Mucosa of descending colon (tissue), 3 donors: ENCODE results near the gene ZFAND3. TPM values are rescaled to one million over a fixed set of nuclear protein-coding genes. Genes with fewer than 3 reads are reported as not detected.

Experiments used
- ATAC-seq: fragments of 200-7000 bp; cut with Tn5 transposase; one replicate; pipeline ENCODE4 v1.9.1; 2020; ENCODE audit warnings: mild to moderate bottlenecking, moderate library complexity
- DNase-seq, 3 donors: peaks; one replicate each; pipeline ENCODE4 v3.0.0-alpha.2; 2020
- H3K36me3 ChIP-seq: fragments of 200-600 bp; one replicate; pipeline ENCODE4 v1.8.0; 2021; ENCODE audit warnings: low read depth, mild to moderate bottlenecking
- H3K4me1 ChIP-seq: fragments of 200-600 bp; one replicate; pipeline ENCODE4 v1.8.0; 2021; ENCODE audit warnings: low read depth, mild to moderate bottlenecking
- H3K4me3 ChIP-seq: fragments of 200-600 bp; one replicate; pipeline ENCODE4 v1.8.0; 2021; ENCODE audit warnings: mild to moderate bottlenecking
- H3K9me3 ChIP-seq: fragments of 200-600 bp; one replicate; pipeline ENCODE4 v1.8.0; 2021; ENCODE audit warnings: mild to moderate bottlenecking
- CTCF ChIP-seq: fragments of 200-600 bp; IDR thresholded peaks from one replicate; pipeline ENCODE4 v1.8.0; 2022; ENCODE audit warnings: antibody characterized with exemption, mild to moderate bottlenecking
- intact Hi-C, 2 donors: fragments of 100-400 bp; cut with DNase I in 1 of 2; cut with micrococcal nuclease in 1 of 2; formaldehyde crosslinking; loops; one replicate each; pipeline versions ENCODE4 v1.11.0 to v1.11.1; 2022; cut with DNase I, micrococcal nuclease
- total RNA-seq, 3 donors: library from RNA; stranded (reverse); fragmentation: NEBNext Ultra II Directional in 2 of 3; extraction: Animal tissue kit (Norgen Biotek cat#: 25700) in 2 of 3; gene quantifications; one replicate each; pipeline versions ENCODE4 v1.2.1 to v1.2.4, GENCODE V29; 2021 to 2023
- donor health status: DM: no; HTN: no; CAD: no; lungs with moderate emphysema.
- donor health status: DM: no; HTN: no; CAD: no.
- donor health status: DM: no; HTN: yes; CAD: no.

Gene ZFAND3
- total RNA-seq, 3 donors from 2014 or later: 63.9 to 84.0 (median 82.2) TPM

DNA sequence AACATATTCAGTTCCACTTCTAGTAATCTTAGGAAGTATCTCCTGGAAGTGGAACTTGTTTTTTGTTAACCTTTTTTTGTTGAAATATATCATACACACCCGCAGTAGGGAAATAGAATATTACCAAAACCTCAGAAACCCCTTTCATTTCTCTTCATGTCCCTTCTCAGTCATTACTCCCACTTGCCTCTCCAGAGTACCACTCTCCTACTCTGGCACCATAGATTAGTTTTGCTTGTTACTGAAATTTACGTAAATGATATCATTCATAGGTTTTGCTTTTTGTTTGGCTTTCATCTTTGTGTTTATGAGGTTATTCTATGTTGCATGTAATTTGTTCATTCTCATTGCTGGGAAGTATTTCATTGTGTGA, 52.8 kb downstream of the ZFAND3 start:
- no peak for DNase-seq
- no peak overlapping the region for H3K4me3 ChIP-seq
- no peaks in the 10 kb centered on the region for H3K36me3 ChIP-seq
- H3K9me3 ChIP-seq: no peaks in the 10 kb centered on the region
- peaks cover 7% of the 10 kb centered on the region for H3K4me1 ChIP-seq
- no peak for ATAC-seq
- no peak for TF ChIP-seq CTCF
- intact Hi-C loops: no loop called here

DNA sequence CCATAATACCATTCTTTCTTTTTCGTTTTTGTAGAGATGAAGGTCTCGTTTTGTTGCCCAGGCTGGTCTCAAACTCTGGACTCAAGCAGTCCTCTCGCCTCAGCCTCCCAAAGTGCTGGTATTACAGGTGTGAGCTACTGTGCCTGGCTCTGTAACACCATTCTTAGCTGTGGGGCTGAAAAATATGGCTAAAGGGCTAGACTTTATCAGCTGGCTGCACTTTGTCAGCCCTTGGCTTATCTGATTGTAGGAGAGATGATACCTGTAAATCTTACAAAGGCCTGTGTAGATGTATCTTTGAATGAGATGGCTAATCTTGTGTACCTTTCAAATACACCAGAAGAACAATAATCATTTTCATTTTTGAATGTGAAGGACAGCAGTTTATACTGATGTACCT, 55.2 kb downstream of the ZFAND3 start:
- intact Hi-C loops: no loop called here
- DNase-seq (no peak), ATAC-seq (no peak)
- H3K4me1 ChIP-seq: no peaks in the 10 kb centered on the region
- no peak for TF ChIP-seq CTCF
- H3K4me3 ChIP-seq: no peak overlapping the region
- H3K9me3 ChIP-seq: no peaks in the 10 kb centered on the region
- no peaks in the 10 kb centered on the region for H3K36me3 ChIP-seq

GRCh38 chr6:37875561-37876309, 56.2 kb downstream of the ZFAND3 start:
- intact Hi-C loops: no loop called here
- Histone ChIP-seq H3K36me3 (no peaks in the 10 kb centered on the region), H3K4me3 (no peak overlapping the region), H3K4me1 (no peaks in the 10 kb centered on the region), H3K9me3 (no peaks in the 10 kb centered on the region)
- TF ChIP-seq CTCF: no peak
- no peak for DNase-seq
- ATAC-seq: no peak

DNA sequence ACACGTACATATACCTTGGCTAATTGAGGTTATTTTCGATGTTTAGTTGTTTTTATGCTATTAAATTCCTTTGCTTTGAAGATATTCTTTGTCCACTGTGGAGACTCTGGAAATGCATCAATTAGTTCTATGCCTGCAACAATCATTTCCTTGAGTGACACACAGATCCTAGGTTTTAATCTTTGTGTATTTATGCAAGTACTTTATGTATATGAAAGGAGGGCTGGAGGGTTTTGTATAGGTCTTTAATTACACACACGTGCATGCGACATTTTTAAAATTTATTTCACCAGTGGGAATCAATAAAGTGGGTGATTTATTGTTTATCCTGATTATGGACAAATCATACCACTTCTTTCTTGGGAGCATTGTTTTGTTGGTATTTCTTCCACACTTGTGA, 57.3 kb downstream of the ZFAND3 start:
- Histone ChIP-seq H3K4me1 (no peaks in the 10 kb centered on the region), H3K36me3 (no peaks in the 10 kb centered on the region), H3K4me3 (no peak overlapping the region), H3K9me3 (no peaks in the 10 kb centered on the region)
- no peak for TF ChIP-seq CTCF
- intact Hi-C loops: no loop called here
- ATAC-seq: no peak
- no peak for DNase-seq

DNA sequence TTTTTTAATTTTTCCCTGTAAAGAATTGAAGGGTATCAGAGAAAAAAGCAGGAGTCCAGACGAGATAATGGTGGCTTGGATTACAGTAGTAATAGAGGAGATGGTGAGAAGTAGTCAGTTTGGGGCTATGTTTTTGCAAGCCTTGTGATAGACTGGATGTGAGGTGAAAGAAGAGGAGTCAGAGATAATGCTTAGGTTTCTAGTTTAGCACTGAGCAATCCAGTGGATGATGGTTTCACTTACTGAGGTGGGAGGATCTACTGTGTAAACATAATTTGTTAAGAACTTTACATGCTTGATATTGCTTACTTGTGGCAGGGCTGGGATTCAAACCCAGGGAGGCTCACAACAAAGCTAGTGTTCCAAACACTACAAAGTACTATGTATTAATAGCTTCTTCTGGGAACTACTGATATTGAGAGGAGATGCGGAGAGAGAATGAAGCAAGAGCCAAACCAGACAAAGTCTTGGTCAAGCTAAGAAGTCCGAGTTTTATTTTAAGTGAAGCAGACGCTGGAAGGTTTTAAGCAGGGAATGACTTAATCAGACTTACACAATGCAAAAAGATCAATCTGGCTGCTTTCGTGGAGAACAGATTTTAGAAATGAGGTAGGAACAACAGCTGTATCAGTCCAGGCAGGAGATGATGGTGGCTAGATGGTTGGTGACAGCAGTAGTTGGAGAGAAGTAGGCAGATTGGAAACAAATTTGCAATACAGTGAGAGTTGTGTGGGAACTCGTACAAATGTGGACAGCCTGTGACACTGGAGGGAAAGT, 58.0 kb downstream of the ZFAND3 start:
- no peak for TF ChIP-seq CTCF
- intact Hi-C loops: no loop called here
- no peaks in the 10 kb centered on the region for H3K9me3 ChIP-seq
- H3K4me1 ChIP-seq: no peaks in the 10 kb centered on the region
- no peaks in the 10 kb centered on the region for H3K36me3 ChIP-seq
- DNase-seq: no peak
- no peak overlapping the region for H3K4me3 ChIP-seq
- no peak for ATAC-seq
